ENCODE results near the gene MEA1.
"Not testable (repeated sequence)": the region's sequence is repeated elsewhere in the genome, so short reads cannot be mapped to it uniquely, and the experiment has no call there.

Gene MEA1

GRCh38 chr6:43013843-43014433 is at the start of gene MEA1, which contains the start of gene KLHDC3:
Gene MEA1, minus strand, starts transcription at chr6:43013946. Its CDS starts 133 bp downstream, at chr6:43013813.
Gene KLHDC3, plus strand, starts transcription at chr6:43014249. Its CDS starts 2,944 bp downstream, at chr6:43017193.
- peak; percentile 99 for DNase-seq (ENCODE audit: low spot score)

DNA sequence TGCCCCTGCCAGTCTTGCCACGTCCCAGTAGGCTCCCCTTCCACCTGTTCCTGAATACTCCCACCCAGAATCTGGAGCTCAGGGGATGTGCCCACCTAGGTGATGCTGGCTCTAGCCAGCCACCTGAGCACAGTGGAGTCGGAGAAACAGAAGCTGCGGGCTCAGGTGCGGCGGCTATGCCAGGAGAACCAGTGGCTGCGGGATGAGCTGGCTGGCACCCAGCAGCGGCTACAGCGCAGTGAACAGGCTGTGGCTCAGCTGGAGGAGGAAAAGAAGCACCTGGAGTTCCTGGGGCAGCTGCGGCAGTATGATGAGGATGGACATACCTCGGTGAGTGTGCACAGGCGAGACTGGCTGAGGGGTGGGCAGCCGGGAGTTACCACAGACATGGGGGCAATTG is 49.1 kb upstream of the MEA1 start:
- no peak for DNase-seq (ENCODE audit: low spot score)

- peak; percentile 36 for DNase-seq (ENCODE audit: low spot score)
Measured at GRCh38 chr6:43061861-43062260, 48.1 kb upstream of the MEA1 start.

DNA sequence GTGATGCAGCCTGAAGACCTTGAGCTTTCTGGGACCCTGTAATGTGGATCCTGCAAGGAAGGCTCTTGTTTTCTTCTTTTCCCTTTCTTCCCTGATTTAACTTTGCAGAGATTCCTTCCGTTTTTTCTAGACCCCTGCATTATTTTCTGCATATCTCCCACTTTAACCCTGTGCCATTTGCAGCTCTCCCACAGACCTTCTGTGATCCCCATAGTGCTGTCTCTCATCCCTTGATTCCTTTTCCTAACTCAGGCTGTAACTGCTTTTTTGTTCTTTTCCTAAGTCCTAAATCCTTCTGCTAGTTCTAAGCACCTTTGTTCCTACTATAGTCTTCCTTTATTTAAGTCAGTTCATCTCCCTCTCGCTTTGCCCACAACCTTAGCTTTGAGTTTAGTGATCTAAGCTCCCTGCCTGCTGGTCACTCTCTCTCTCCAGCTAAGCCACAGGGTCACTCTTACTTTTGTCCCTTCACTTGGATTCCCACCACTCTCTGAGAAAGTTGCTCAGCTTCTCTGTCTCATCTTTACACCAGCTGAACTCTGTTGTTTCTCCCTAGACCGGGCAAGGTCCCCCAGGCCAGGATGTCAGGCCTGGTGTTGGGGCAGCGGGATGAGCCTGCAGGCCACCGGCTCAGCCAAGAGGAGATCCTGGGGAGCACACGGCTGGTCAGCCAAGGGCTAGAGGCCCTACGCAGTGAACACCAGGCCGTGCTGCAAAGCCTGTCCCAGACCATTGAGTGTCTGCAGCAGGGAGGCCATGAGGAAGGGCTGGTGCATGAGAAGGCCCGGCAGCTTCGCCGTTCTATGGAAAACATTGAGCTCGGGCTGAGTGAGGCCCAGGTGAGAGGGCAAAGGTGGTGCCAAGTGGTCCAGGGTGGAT is 47.2 kb upstream of the MEA1 start:
- no peak for DNase-seq (ENCODE audit: low spot score)

DNA sequence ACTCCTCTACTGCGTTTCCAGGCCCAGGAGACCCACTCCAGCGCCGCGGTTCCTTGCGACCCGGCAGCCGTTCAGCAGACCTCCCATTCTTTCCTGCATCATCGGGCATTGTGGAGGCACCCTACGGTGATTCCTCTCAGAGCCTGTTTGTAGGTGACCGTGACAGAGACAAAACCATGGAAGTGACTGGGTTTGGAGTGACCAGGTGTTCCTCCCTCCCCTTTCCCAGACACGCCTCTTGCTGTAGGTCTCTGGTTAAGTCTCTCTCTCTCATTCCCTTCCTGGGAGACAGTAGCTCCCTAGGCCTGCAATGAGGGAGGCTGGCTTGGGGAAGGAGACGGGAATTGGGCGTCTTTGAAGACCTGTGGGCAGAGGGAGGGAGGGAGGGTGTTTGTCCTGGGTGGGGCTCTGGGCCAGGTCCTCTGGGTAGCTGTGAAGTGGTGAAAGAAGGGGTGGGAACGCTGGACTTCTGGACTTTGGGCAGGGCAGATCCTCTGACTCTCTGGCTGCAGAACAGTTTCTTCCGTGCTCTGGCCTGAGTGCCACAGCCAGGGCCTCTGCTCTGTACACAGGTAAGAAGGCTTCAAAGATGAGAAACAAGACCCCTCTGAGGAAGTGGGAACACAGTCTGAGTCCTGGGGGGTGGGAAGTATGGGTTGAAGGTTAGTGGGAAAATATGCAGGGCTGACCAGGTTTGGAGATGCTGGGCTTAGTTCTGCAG is 46.4 kb upstream of the MEA1 start:
- no peak for DNase-seq (ENCODE audit: low spot score)

DNA sequence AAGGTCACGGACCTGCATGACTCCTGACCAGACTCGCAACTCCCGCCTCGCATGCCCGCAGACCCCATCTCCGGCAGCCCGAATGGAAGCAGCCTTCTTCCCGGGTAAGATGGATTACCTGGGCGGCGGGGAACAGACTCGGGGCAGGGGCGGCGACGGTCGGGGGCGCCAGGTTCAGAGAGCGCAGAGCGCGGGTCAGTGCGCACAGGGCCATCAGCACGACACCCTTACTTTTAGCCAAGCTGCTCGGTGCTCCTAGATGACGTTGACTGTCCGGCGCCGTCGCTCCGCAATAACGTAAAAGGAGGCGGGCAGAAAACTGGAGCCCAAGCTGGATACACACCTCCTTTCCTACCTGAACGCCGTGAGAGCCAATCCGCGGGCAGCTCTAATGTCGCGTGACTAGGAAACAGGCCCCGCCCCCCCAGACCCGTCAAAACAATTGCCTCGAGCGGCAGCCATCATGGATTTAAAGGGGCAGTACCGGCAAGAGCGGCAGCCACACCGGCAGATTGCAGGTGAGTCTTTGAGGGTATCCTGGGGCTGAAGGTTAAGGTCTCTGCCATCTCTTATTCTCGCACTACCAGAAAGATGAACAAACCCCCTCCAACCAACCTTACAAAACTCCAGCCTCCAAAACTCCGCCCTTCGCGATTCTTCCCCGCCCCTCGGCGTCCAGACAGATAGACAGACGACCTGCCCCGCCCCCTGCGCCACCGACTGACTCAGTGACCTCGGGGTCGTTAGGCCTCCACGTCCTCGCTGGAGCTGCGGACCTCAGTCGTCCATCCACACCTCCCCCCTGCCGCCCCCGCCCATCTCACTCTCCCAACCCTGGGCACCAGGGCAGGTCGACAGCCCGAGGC is 45.7 kb upstream of the MEA1 start, which contains the start of the genes KLC4 and MRPL2:
KLC4 (plus strand) TSS at position 464 of the 866 bp plus-strand sequence. CDS start 1,705 bp downstream, outside the sequence.
MRPL2 (minus strand) TSS at position 267 of the 866 bp plus-strand sequence; CDS start at position 214, 53 bp downstream.
- peak; percentile 98 for DNase-seq (ENCODE audit: low spot score)

DNA sequence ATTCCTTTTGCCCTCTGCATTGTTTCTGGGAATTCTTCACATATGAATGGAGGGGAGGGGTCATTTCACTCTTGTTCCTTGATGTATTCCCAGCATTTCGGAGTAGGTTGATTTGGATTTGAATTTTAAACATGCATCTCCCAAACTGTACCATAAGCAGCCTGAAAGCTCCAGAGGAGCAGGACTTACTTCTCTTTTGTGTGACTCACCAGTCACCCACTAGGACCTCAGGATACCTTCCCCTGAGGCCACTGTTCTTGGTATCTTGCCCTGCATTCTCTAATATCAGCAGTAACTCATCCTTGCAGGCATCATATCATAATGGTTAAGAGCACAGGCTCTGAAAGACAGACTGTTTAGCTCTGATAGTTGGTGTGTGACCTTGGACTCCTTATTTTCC is 44.8 kb upstream of the MEA1 start:
- DNase-seq (ENCODE audit: low spot score) = no peak

DNA sequence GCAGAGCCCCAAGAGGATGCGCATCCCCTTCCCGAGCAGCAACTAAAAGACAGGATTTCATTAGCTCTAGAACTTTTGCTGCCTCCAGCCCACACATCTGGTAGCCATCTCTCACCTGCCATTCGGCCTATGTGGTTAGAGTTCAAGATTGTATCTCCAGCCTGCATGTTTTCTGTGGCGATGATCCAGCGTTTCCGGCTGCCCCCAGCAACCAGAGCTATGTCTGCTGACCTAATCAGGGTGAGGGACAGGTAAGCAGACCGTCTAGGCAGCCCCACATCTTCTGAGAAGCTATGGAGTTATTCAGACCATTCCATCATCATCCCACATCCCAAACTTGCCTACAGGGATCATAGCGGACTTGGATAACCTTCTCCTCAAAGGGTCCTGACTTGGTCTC is 42.2 kb upstream of the MEA1 start:
- no peak for DNase-seq (ENCODE audit: low spot score)

GRCh38 chr6:43054206-43054943 is 40.6 kb upstream of the MEA1 start:
- peak; percentile 67 for DNase-seq (ENCODE audit: low spot score)

- peak; percentile 99 for DNase-seq (ENCODE audit: low spot score)
Measured at GRCh38 chr6:43053545-43054205, 39.9 kb upstream of the MEA1 start, which contains the start of gene CUL7. Gene CUL7, minus strand, starts transcription at chr6:43053851. Its CDS starts 1,063 bp downstream, at chr6:43052788.

- DNase-seq (ENCODE audit: low spot score) = peak; percentile 35
Measured at GRCh38 chr6:43052842-43053544, 39.2 kb upstream of the MEA1 start.

DNA sequence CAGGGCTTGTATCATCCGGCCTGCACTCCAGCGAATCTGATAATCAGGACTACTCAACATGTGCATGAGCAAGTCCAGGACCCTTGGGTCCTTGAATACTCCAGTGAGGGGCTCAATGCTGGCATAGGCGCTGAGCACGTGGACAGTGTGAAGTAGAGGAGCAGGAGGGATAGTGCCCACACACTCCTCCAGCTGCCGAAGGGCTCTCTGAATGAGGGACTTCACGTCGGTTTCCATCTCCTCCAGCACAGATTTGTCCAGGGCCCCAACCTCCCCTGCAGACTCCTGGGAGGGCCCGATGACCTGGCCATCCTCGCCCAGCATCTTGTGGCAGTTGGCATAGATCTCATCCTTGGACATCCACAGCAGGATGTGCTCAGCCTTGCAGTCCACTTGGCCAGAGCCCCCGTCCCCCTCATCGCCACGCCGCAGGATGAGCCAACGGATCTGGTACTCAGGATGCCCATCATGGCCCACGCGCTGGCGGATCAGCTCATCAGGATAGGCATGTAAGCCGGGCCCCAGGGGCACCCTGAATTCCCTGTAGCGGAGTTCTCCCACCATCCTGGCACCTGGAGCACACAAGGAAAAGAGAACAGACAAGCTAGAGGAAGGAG is 38.6 kb upstream of the MEA1 start:
- DNase-seq (ENCODE audit: low spot score) = no peak

DNA sequence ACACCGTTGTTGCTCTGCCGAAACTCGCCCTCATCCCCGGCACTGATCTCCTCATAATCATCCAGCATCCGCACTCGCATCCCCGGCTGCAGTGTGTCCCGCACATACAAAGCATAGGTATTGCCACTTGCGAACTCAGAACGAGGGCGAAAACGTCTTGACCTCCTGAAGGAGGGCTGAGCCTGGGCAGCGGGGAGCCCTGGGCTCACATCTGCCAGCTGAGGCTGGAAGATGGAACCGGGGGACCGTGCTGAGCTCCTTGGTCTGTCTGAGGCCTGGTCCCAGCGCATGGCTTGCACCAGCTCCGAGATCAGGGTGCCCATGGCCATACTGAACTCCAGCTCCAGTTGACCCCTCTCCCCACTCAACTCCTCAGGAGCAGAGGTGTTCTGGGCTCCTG is 37.2 kb upstream of the MEA1 start:
- DNase-seq (ENCODE audit: low spot score) = no peak

GRCh38 chr6:43047998-43048397 is 34.3 kb upstream of the MEA1 start:
- DNase-seq (ENCODE audit: low spot score) = no peak

GRCh38 chr6:43045371-43045930 is 31.7 kb upstream of the MEA1 start:
- no peak for DNase-seq (ENCODE audit: low spot score)

- DNase-seq (ENCODE audit: low spot score) = no peak
Measured at GRCh38 chr6:43043310-43043709, 29.6 kb upstream of the MEA1 start.

GRCh38 chr6:43041475-43041874 is 27.7 kb upstream of the MEA1 start:
- not testable (repeated sequence) for DNase-seq (ENCODE audit: low spot score)

DNA sequence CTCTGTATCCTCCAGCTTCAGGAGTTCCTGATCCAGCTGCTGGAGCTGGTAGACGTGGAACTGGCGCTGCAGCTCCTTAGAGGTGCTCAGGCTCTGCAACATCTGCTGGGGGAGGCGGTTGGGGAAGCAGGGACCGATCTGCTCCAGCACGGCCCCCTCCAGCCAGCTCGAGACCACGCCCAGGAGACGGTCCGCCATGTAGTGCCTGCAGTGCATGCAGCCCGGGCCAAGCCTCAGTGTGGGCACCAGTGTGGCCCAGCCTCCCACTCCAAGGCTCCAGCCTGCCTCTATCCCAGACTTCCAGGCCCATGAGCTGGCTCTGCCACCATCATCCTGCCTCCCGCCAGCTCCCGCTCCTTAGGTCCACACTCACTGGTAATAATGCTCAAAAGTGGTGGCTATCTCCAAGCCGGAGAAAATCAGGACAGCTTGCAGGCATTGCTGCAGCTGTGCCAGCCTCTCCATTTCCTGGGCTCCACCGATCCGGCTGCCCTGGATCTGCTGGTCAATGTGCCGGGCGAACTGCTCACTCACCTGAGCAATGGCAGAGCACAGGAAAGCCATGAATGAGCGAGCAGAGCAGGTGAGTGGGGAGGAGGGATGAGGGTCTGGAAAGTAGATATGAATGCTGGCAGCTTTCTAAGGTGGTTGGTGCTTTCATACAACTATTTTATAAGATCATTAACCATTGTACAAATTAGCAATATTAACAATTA is 27.0 kb upstream of the MEA1 start:
- no peak for DNase-seq (ENCODE audit: low spot score)

All from AG08396 (cell line).